ENCODE data around the gene ZNF213. TPM values are rescaled to one million over a fixed set of nuclear protein-coding genes. Genes with fewer than 3 reads are reported as not detected.

The ZNF213 gene
- total RNA-seq, 1 experiment from 2014 or later, result 12.3 TPM

- ATAC-seq (no peak), DNase-seq (ENCODE audit: low read depth, low spot score) (no peak)
- Histone ChIP-seq H3K27ac (ENCODE audit: low read length) (no peak overlapping the region), H3K36me3 (ENCODE audit: control insufficient read depth, insufficient read depth, low read length) (peaks cover 3% of the 10 kb centered on the region; the same call in 1 of the 2 replicates), H3K4me3 (ENCODE audit: low read depth in 2 of 2, low read length in 2 of 2) (no peak overlapping the region), H3K4me1 (ENCODE audit: control insufficient read depth, insufficient read depth, low read length) (peaks cover 15% of the 10 kb centered on the region), H3K27me3 (ENCODE audit: control insufficient read depth, insufficient read depth, low read length) (no peaks in the 10 kb centered on the region), H3K9me3 (ENCODE audit: control insufficient read depth, insufficient read depth, low read depth, low read length) (no peaks in the 10 kb centered on the region)
- intact Hi-C loops (cut with micrococcal nuclease; ENCODE audit: unreplicated experiment), result no loop called here
- ChIA-PET POLR2A (no interaction called here), CTCF (no interaction called here)
- BruUV-seq (replicated peaks), result no TSS peak
- in situ Hi-C loops (cut with HindIII; ENCODE audit: low pct_unique_long_range_greater_than_20kb, low sequenced_read_pairs), result no loop called here
- TF ChIP-seq CTCF (IDR thresholded peaks at IDR 0.05), result no peak
- TF ChIP-seq TCF7L2 (IDR thresholded peaks at IDR 0.05; ENCODE audit: low read depth, low read length), result no peak
- no peak for TF ChIP-seq POLR2AphosphoS5 (IDR thresholded peaks at IDR 0.05; ENCODE audit: low read depth, low read length)
- TF ChIP-seq SIN3A (IDR thresholded peaks at IDR 0.05; ENCODE audit: borderline replicate concordance, insufficient read depth, low read depth, low read length), result no peak
- TF ChIP-seq, protein P1, sequence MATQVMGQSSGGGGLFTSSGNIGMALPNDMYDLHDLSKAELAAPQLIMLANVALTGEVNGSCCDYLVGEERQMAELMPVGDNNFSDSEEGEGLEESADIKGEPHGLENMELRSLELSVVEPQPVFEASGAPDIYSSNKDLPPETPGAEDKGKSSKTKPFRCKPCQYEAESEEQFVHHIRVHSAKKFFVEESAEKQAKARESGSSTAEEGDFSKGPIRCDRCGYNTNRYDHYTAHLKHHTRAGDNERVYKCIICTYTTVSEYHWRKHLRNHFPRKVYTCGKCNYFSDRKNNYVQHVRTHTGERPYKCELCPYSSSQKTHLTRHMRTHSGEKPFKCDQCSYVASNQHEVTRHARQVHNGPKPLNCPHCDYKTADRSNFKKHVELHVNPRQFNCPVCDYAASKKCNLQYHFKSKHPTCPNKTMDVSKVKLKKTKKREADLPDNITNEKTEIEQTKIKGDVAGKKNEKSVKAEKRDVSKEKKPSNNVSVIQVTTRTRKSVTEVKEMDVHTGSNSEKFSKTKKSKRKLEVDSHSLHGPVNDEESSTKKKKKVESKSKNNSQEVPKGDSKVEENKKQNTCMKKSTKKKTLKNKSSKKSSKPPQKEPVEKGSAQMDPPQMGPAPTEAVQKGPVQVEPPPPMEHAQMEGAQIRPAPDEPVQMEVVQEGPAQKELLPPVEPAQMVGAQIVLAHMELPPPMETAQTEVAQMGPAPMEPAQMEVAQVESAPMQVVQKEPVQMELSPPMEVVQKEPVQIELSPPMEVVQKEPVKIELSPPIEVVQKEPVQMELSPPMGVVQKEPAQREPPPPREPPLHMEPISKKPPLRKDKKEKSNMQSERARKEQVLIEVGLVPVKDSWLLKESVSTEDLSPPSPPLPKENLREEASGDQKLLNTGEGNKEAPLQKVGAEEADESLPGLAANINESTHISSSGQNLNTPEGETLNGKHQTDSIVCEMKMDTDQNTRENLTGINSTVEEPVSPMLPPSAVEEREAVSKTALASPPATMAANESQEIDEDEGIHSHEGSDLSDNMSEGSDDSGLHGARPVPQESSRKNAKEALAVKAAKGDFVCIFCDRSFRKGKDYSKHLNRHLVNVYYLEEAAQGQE (IDR thresholded peaks at IDR 0.05; ENCODE audit: insufficient read depth in 1 of 2, low read depth in 2 of 2, low read length in 1 of 2), result no peak
Measured at GRCh38 chr16:3115561-3115960, 19.3 kb upstream of the ZNF213 start.

- no peaks in the 10 kb centered on the region for H3K9me3 ChIP-seq (ENCODE audit: control insufficient read depth, insufficient read depth, low read depth, low read length)
- in situ Hi-C loops (cut with HindIII; ENCODE audit: low pct_unique_long_range_greater_than_20kb, low sequenced_read_pairs), result no loop called here
- no peak overlapping the region for H3K4me3 ChIP-seq (ENCODE audit: low read depth in 2 of 2, low read length in 2 of 2)
- no peaks in the 10 kb centered on the region for H3K36me3 ChIP-seq (ENCODE audit: control insufficient read depth, insufficient read depth, low read length)
- ChIA-PET CTCF (interaction anchor here (1.5 kb wide), 1 partner anchor 11 kb away, joined by 10 read pairs; no protein-coding TSS in a partner anchor), POLR2A (no interaction called here)
- no peaks in the 10 kb centered on the region for H3K27me3 ChIP-seq (ENCODE audit: control insufficient read depth, insufficient read depth, low read length)
- no peak overlapping the region for H3K27ac ChIP-seq (ENCODE audit: low read length)
- DNase-seq (ENCODE audit: low read depth, low spot score), result no peak
- peaks cover 6% of the 10 kb centered on the region; the same call in 1 of the 2 replicates for H3K4me1 ChIP-seq (ENCODE audit: control insufficient read depth, insufficient read depth, low read length)
- TF ChIP-seq TCF7L2 (IDR thresholded peaks at IDR 0.05; ENCODE audit: low read depth, low read length), result no peak
- TF ChIP-seq, protein P1 (IDR thresholded peaks at IDR 0.05; ENCODE audit: insufficient read depth in 1 of 2, low read depth in 2 of 2, low read length in 1 of 2), result no peak
- no peak for TF ChIP-seq SIN3A (IDR thresholded peaks at IDR 0.05; ENCODE audit: borderline replicate concordance, insufficient read depth, low read depth, low read length)
- TF ChIP-seq POLR2AphosphoS5 (IDR thresholded peaks at IDR 0.05; ENCODE audit: low read depth, low read length), result no peak
- TF ChIP-seq CTCF (IDR thresholded peaks at IDR 0.05), result no peak
- intact Hi-C loops (cut with micrococcal nuclease; ENCODE audit: unreplicated experiment), result no loop called here
- no peak for ATAC-seq
- BruUV-seq (replicated peaks), result no TSS peak
Measured at GRCh38 chr16:3118204-3118790, 16.5 kb upstream of the ZNF213 start.

Measured in Panc1 (cell line).